Pancreas (tissue), 10 donors: Measurements from ENCODE around the gene ARSB. TPM values are rescaled to one million over a fixed set of nuclear protein-coding genes. Genes with fewer than 3 reads are reported as not detected.

Experiments used
- ATAC-seq, 4 donors: fragments of 200-7000 bp; cut with Tn5 transposase; one replicate each; pipeline versions ENCODE4 v1.8.0 to v1.9.1; 2020; ENCODE audit warnings: mild to moderate bottlenecking in 4 of 4, moderate library complexity in 4 of 4
- DNase-seq, 6 donors: peaks; one replicate each; pipeline ENCODE4 v3.0.0-alpha.2; 2020
- FAIRE-seq: peaks from 2 replicates; lab custom pipeline; 2012; peaks lifted over from hg19 to GRCh38; lab: Jason Lieb, UNC
- H3K27ac ChIP-seq, 4 donors: fragments of 200-600 bp; sonication (generic); 1 replicate in 3 of 4; 2 replicates in 1 of 4; pipeline versions ENCODE4 v1.5.0 to v1.8.0; 2020
- H3K27me3 ChIP-seq, 4 donors: fragments of 200-600 bp; one replicate each; pipeline ENCODE4 v1.8.0; 2021
- H3K36me3 ChIP-seq, 3 donors: fragments of 200-600 bp; sonication (generic) in 1 of 3; one replicate each; pipeline versions ENCODE4 v1.5.0 to v1.8.0; 2020 to 2021
- H3K4me1 ChIP-seq, 3 donors: fragments of 200-600 bp; one replicate each; pipeline ENCODE4 v1.8.0; 2021
- H3K4me3 ChIP-seq, 4 donors: fragments of 200-600 bp; sonication (generic) in 2 of 4; one replicate each; pipeline versions ENCODE4 v1.5.0 to v1.8.0; 2020 to 2021
- H3K9me3 ChIP-seq, 4 donors: fragments of 200-600 bp; one replicate each; pipeline ENCODE4 v1.8.0; 2021
- CTCF ChIP-seq, 4 donors: fragments of 200-600 bp; sonication (generic) in 3 of 4; IDR thresholded peaks; one replicate each; pipeline versions ENCODE4 v1.5.0 to v1.8.0; 2021; ENCODE audit warnings: antibody characterized with exemption in 4 of 4
- WGBS, 2 donors: extraction: QIAGEN DNeasy Blood & Tissue Kit; methylation state at CpG; one replicate each; pipeline ENCODE4 v1.1.7; 2013; 5-methylcytosine and 5-hydroxymethylcytosine counted together
- intact Hi-C, 3 donors: fragments of 100-400 bp; cut with DNase I; formaldehyde crosslinking; loops; one replicate each; pipeline versions ENCODE4 v1.11.1 to v1.14.2; 2022
- polyA plus RNA-seq, 2 donors: library from polyadenylated mRNA; stranded (reverse); fragments of 200-250 nt; gene quantifications; one replicate each; pipeline ENCODE4 v1.2.3, GENCODE V29; 2013
- total RNA-seq, 6 donors: library from RNA; stranded (reverse); fragmentation: NEBNext Ultra II Directional in 4 of 6; extraction: Animal tissue kit (Norgen Biotek cat#: 25700) in 4 of 6; gene quantifications; one replicate each; pipeline versions ENCODE4 v1.2.1 to v1.2.4, GENCODE V29; 2021 to 2023
- donor health status: healthy with polysubstance abuse.
- donor health status: DM: no; HTN: no; CAD: no; lungs with moderate emphysema.
- donor health status: DM: no; HTN: no; CAD: no.
- donor health status: control.
- donor health status: control.
- donor health status: Bipolar disorder and iron deficiency.
- donor health status: DM: yes; HTN: yes; CAD: no.
- donor health status: DM: no; HTN: no; CAD: no.
- donor health status: DM: no; HTN: no; CAD: no.
- donor health status: DM: yes; HTN: yes; CAD: no.

ARSB gene
- total and polyA plus RNA-seq, 8 donors = 1.6 to 11.5 (median 5.8) TPM

- 93 to 100% methylated on average over 1 of the region's 1 CpG for WGBS, 2 donors
- H3K36me3 ChIP-seq = no peaks in the 10 kb centered on the region
- H3K4me3 ChIP-seq = no peak overlapping the region
- no peak for ATAC-seq
- no peaks in the 10 kb centered on the region for H3K4me1 ChIP-seq
- no peaks in the 10 kb centered on the region for H3K9me3 ChIP-seq
- no peak for TF ChIP-seq CTCF (IDR thresholded peaks at IDR 0.05)
- H3K27me3 ChIP-seq = no peaks in the 10 kb centered on the region
- no peak for DNase-seq
- H3K27ac ChIP-seq = no peak overlapping the region
- intact Hi-C loops = no loop called here
- FAIRE-seq = no peak
Measured at GRCh38 chr5:79011219-79011836, 26.2 kb upstream of the ARSB start.

- no peak for FAIRE-seq
- no peak for DNase-seq
- Histone ChIP-seq H3K27ac (no peak overlapping the region), H3K4me3 (no peak overlapping the region), H3K36me3 (no peaks in the 10 kb centered on the region), H3K4me1 (no peaks in the 10 kb centered on the region), H3K9me3 (no peaks in the 10 kb centered on the region), H3K27me3 (no peaks in the 10 kb centered on the region)
- 92 to 94% methylated on average over 3 of the region's 3 CpGs for WGBS, 2 donors
- intact Hi-C loops = no loop called here
- no peak for ATAC-seq
- TF ChIP-seq CTCF (IDR thresholded peaks at IDR 0.05) = no peak
Measured at GRCh38 chr5:79008362-79008761, 23.3 kb upstream of the ARSB start.

GRCh38 chr5:79007872-79008271, 22.8 kb upstream of the ARSB start:
- no peak for TF ChIP-seq CTCF (IDR thresholded peaks at IDR 0.05)
- intact Hi-C loops = no loop called here
- Histone ChIP-seq H3K9me3 (no peaks in the 10 kb centered on the region), H3K27ac (no peak overlapping the region), H3K36me3 (no peaks in the 10 kb centered on the region), H3K27me3 (no peaks in the 10 kb centered on the region), H3K4me1 (no peaks in the 10 kb centered on the region), H3K4me3 (no peak overlapping the region)
- FAIRE-seq (no peak), ATAC-seq (no peak), DNase-seq (no peak)
- 82 to 93% methylated on average over 3 of the region's 3 CpGs for WGBS, 2 donors

- no peak for FAIRE-seq
- no peak for DNase-seq
- 85 to 89% methylated on average over 6 of the region's 6 CpGs for WGBS, 2 donors
Measured at GRCh38 chr5:79005936-79006631, 21.0 kb upstream of the ARSB start.

More at GRCh38 chr5:79005936-79006631, 21.0 kb upstream of the ARSB start:
- no peaks in the 10 kb centered on the region for H3K36me3 ChIP-seq
- H3K9me3 ChIP-seq = peaks cover 0 to 2% (median 0%) of the 10 kb centered on the region in 4 donors
- no peaks in the 10 kb centered on the region for H3K4me1 ChIP-seq
- H3K27ac ChIP-seq = no peak overlapping the region
- TF ChIP-seq CTCF (IDR thresholded peaks at IDR 0.05) = no peak
- H3K27me3 ChIP-seq = no peaks in the 10 kb centered on the region
- intact Hi-C loops = no loop called here
- H3K4me3 ChIP-seq = no peak overlapping the region
- no peak for ATAC-seq
